Measurements from ENCODE around the gene MYH16.

- TF ChIP-seq, protein P1, sequence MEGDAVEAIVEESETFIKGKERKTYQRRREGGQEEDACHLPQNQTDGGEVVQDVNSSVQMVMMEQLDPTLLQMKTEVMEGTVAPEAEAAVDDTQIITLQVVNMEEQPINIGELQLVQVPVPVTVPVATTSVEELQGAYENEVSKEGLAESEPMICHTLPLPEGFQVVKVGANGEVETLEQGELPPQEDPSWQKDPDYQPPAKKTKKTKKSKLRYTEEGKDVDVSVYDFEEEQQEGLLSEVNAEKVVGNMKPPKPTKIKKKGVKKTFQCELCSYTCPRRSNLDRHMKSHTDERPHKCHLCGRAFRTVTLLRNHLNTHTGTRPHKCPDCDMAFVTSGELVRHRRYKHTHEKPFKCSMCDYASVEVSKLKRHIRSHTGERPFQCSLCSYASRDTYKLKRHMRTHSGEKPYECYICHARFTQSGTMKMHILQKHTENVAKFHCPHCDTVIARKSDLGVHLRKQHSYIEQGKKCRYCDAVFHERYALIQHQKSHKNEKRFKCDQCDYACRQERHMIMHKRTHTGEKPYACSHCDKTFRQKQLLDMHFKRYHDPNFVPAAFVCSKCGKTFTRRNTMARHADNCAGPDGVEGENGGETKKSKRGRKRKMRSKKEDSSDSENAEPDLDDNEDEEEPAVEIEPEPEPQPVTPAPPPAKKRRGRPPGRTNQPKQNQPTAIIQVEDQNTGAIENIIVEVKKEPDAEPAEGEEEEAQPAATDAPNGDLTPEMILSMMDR (IDR thresholded peaks at IDR 0.05) = no peak
- no peak for TF ChIP-seq POLR2A (IDR thresholded peaks at IDR 0.05)
Observed at GRCh38 chr7:99326408-99326782, 53.8 kb downstream of the MYH16 start.
